K562 (cell line): ENCODE results near the gene MYO18B. TPM values are rescaled to one million over a fixed set of nuclear protein-coding genes. Genes with fewer than 3 reads are reported as not detected.

Experiments
- ATAC-seq: fragments of 200-7000 bp; cut with Tn5 transposase; 3 replicates; pipeline ENCODE4 v1.9.1; 2020; ENCODE audit warnings: moderate library complexity
- BruUV-seq: library from RNA; stranded (reverse); fragments of 400-500 nt; replicated peaks from 2 replicates; lab custom pipeline; 2021; lab: Mats Ljungman, UMichigan
- CTCF ChIA-PET: fragments of 300-600 bp; formaldehyde crosslinking; extraction: SDS; loops from one replicate; lab custom pipeline; 2021; ENCODE audit warnings: low intra/inter-chr PET ratio; lab: Yijun Ruan, JAX
- POLR2A ChIA-PET: fragments of 300-600, 350-650 bp; sonication (Branson Sonifier 250); formaldehyde crosslinking; extraction: SDS; loops from one replicate; lab custom pipeline; 2021; ENCODE audit warnings: antibody characterized with exemption, inconsistent platforms; lab: Yijun Ruan, JAX
- DNase-seq, 4 experiments: peaks; one replicate each; pipeline versions ENCODE4 v3.0.0 to v3.0.0-alpha.2; 2011 to 2018; ENCODE audit warnings: low spot score in 3 of 4, mixed read lengths in 3 of 4; ENCODE audit errors: extremely low read depth in 1 of 4
- FAIRE-seq: peaks from 2 replicates; lab custom pipeline; 2011; peaks lifted over from hg19 to GRCh38; lab: Jason Lieb, UNC
- H2AFZ ChIP-seq: 2 replicates; pipeline ENCODE4 v1.6.0; 2011; ENCODE audit warnings: low read depth, low read length, control low read depth, inconsistent platforms
- H3K27ac ChIP-seq: fragments of 200-600 bp; 3 replicates; pipeline ENCODE4 v1.8.0; 2011; ENCODE audit warnings: low read depth, mild to moderate bottlenecking, control low read depth, inconsistent platforms, low read length, moderate library complexity, mixed read lengths; ENCODE audit errors: extremely low read depth
- H3K27me3 ChIP-seq, 2 experiments: fragments of 300-600 bp in 1 of 2; 2 replicates in 1 of 2; 3 replicates in 1 of 2; pipeline versions ENCODE4 v1.6.0 to v1.8.0; 2011; ENCODE audit warnings: inconsistent platforms in 2 of 2, low read length in 2 of 2, mild to moderate bottlenecking in 1 of 2, mixed read lengths in 1 of 2, moderate library complexity in 1 of 2; ENCODE audit not compliant: control insufficient read depth in 2 of 2, insufficient read depth in 2 of 2
- H3K36me3 ChIP-seq: fragments of 300-600 bp; 3 replicates; pipeline ENCODE4 v1.8.0; 2011; ENCODE audit warnings: mild to moderate bottlenecking, low read length, inconsistent platforms; ENCODE audit not compliant: control insufficient read depth, insufficient read depth
- H3K4me1 ChIP-seq, 2 experiments: fragments of 200-600 bp in 1 of 2; replicated peaks in 1 of 2; 2 replicates in 1 of 2; 3 replicates in 1 of 2; pipeline versions ENCODE4 v1.5.1 to v1.8.0; 2011; ENCODE audit warnings: inconsistent platforms in 2 of 2, low read length in 2 of 2, mild to moderate bottlenecking in 1 of 2, mixed read lengths in 1 of 2, moderate library complexity in 1 of 2; ENCODE audit not compliant: control insufficient read depth in 2 of 2, insufficient read depth in 2 of 2
- H3K4me2 ChIP-seq: 2 replicates; pipeline ENCODE4 v1.6.1; 2011; ENCODE audit warnings: low read length, control low read depth, inconsistent platforms, mixed read lengths; ENCODE audit not compliant: insufficient read depth
- H3K4me3 ChIP-seq: fragments of 200-600 bp; sonication (generic), shearing (Covaris generic); 2 replicates; pipeline ENCODE4 v1.5.1; 2016; ENCODE audit warnings: control low read depth, inconsistent platforms
- H3K79me2 ChIP-seq: fragments of 200-600 bp; 3 replicates; pipeline ENCODE4 v1.8.0; 2011; ENCODE audit warnings: low read length, inconsistent platforms; ENCODE audit not compliant: control insufficient read depth, insufficient read depth
- H3K9ac ChIP-seq, 2 experiments: 2 replicates each; pipeline versions ENCODE4 v1.6.0 to v1.6.1; 2011; ENCODE audit warnings: low read depth in 2 of 2, low read length in 2 of 2, control low read depth in 1 of 2, inconsistent platforms in 1 of 2, mild to moderate bottlenecking in 1 of 2, mixed read lengths in 1 of 2; ENCODE audit not compliant: insufficient read depth in 1 of 2
- H3K9me1 ChIP-seq: one replicate; pipeline ENCODE4 v1.6.0; 2011; ENCODE audit warnings: inconsistent platforms, mild to moderate bottlenecking, low read length, moderate library complexity; ENCODE audit not compliant: control insufficient read depth, insufficient read depth
- H3K9me3 ChIP-seq: replicated peaks from 2 replicates; pipeline ENCODE4 v1.5.1; 2011; ENCODE audit warnings: low read depth, low read length, inconsistent platforms; ENCODE audit not compliant: control insufficient read depth, insufficient read depth
- H4K20me1 ChIP-seq: replicated peaks from 2 replicates; pipeline ENCODE4 v1.6.1; 2011; ENCODE audit warnings: low read length, inconsistent platforms, mixed read lengths; ENCODE audit not compliant: control insufficient read depth, insufficient read depth
- ARID4B ChIP-seq: sonication (generic); formaldehyde crosslinking; IDR thresholded peaks from 2 replicates; pipeline ENCODE4 v1.8.0; 2022; ENCODE audit warnings: mild to moderate bottlenecking, missing genetic modification reagents
- CC2D1A ChIP-seq: fragments of 450-650 bp; IDR thresholded peaks from 2 replicates; pipeline ENCODE4 v1.6.1; 2017; ENCODE audit warnings: mild to moderate bottlenecking
- COPS2 ChIP-seq: fragments of 450-650 bp; conservative IDR thresholded peaks from 2 replicates; pipeline ENCODE4 v1.6.1; 2016; ENCODE audit warnings: mild to moderate bottlenecking, moderate library complexity
- ELK1 ChIP-seq: sonication (generic); formaldehyde crosslinking; IDR thresholded peaks from 2 replicates; pipeline ENCODE4 v1.8.1; 2022; ENCODE audit warnings: missing genetic modification reagents
- ETV6 ChIP-seq, 3 experiments: fragments of 150-350 bp in 1 of 3; sonication (generic) in 1 of 3; formaldehyde crosslinking in 1 of 3; IDR thresholded peaks; 2 replicates each; pipeline versions ENCODE4 v1.6.1 to v1.8.0; 2014 to 2022; ENCODE audit warnings: borderline replicate concordance in 2 of 3, low read depth in 2 of 3, antibody characterized with exemption in 1 of 3, low read length in 1 of 3, mild to moderate bottlenecking in 1 of 3, missing genetic modification reagents in 1 of 3
- FOXO4 ChIP-seq: fragments of 450-650 bp; formaldehyde crosslinking; IDR thresholded peaks from 2 replicates; pipeline ENCODE4 v1.4.0; 2020; ENCODE audit warnings: mild to moderate bottlenecking, moderate library complexity
- HDAC8 ChIP-seq: fragments of 450-650 bp; IDR thresholded peaks from 2 replicates; pipeline ENCODE4 v1.6.1; 2016; ENCODE audit warnings: mild to moderate bottlenecking, missing genetic modification characterization, moderate library complexity, missing compliant biosample characterization
- HDGF ChIP-seq: fragments of 450-650 bp; IDR thresholded peaks from 2 replicates; pipeline ENCODE4 v1.6.1; 2016
- PKNOX1 ChIP-seq: fragments of 450-650 bp; IDR thresholded peaks from 2 replicates; pipeline ENCODE4 v1.6.1; 2016
- RHOXF2B ChIP-seq: fragments of 250-450 bp; sonication (Bioruptor Pico); conservative IDR thresholded peaks from 2 replicates; pipeline ENCODE4 v1.5.1; 2021
- TCFL5 ChIP-seq: fragments of 250-450 bp; sonication (Bioruptor Pico); conservative IDR thresholded peaks from 2 replicates; pipeline ENCODE4 v1.6.1; 2021; ENCODE audit warnings: mild to moderate bottlenecking, moderate library complexity, matching md5 sums
- ZBTB8A ChIP-seq: fragments of 450-650 bp; IDR thresholded peaks from 2 replicates; pipeline ENCODE4 v1.6.1; 2018; ENCODE audit warnings: mild to moderate bottlenecking, moderate library complexity; ENCODE audit not compliant: partially characterized antibody
- ZNF277 ChIP-seq: fragments of 250-450 bp; sonication (Bioruptor Pico); IDR thresholded peaks from 2 replicates; pipeline ENCODE4 v1.8.0; 2022; ENCODE audit warnings: inconsistent platforms, mild to moderate bottlenecking, moderate library complexity, borderline replicate concordance
- WGBS: fragments of 100-300 bp; shearing (Covaris generic); methylation state at CpG from one replicate; pipeline ENCODE4 v1.1.6; 2016; ENCODE audit warnings: low coverage, mixed read lengths; ENCODE audit not compliant: insufficient coverage; ENCODE audit errors: missing lambda C conversion rate; 5-methylcytosine and 5-hydroxymethylcytosine counted together
- in situ Hi-C: fragments of 300-500 bp; cut with MboI; formaldehyde crosslinking; loops from 4 replicates; pipeline ENCODE4 v1.15.0; 2018; ENCODE audit warnings: inconsistent platforms, mixed read lengths
- intact Hi-C: fragments of 100-400 bp; cut with micrococcal nuclease; formaldehyde crosslinking; loops from 2 replicates; pipeline ENCODE4 v1.14.2; 2022
- polyA plus RNA-seq, 8 experiments: library from polyadenylated mRNA; depleted of rRNA in 4 of 8; stranded (reverse) in 5 of 8; unstranded in 3 of 8; fragments of >200 nt; fragmentation: Nextera tagmentation in 2 of 8; fragmentation: Illumina TruSeq in 1 of 8; extraction: Ambion mirVana in 2 of 8; extraction: Trizol in 1 of 8; gene quantifications; 2 replicates each; pipeline versions ENCODE4 v1.2.1 to v1.2.3, GENCODE V29; 2011 to 2014; ENCODE audit warnings: inconsistent platforms in 1 of 8, missing spikeins in 1 of 8
- total RNA-seq, 7 experiments: library from RNA; depleted of rRNA in 6 of 7; stranded (reverse); fragments of >200 nt in 6 of 7; fragmentation: Illumina TruSeq in 2 of 7; extraction: Trizol in 2 of 7; gene quantifications; 2 replicates each; pipeline versions ENCODE4 v1.2.1 to v1.2.3, GENCODE V29; 2011 to 2021; ENCODE audit warnings: low replicate concordance in 1 of 7

The MYO18B gene
- total and polyA plus RNA-seq, 9 of the 15 experiments (the other 6 are each of a cell fraction or from before 2014, with no cell fraction given) = 0.06 to 7.0 (median 4.3) TPM

GRCh38 chr22:25698461-25698860 is 43.5 kb upstream of the MYO18B start:
- H3K9me1 ChIP-seq = no peaks in the 10 kb centered on the region
- 56% methylated on average over 7 of the region's 7 CpGs for whole genome bisulfite sequencing
- H2AFZ ChIP-seq = no peak overlapping the region
- intact Hi-C loops (no loop called here), in situ Hi-C loops (no loop called here)
- FAIRE-seq (no peak), ATAC-seq (no peak), DNase-seq (no peak)
- H3K36me3 ChIP-seq = no peaks in the 10 kb centered on the region
- ChIA-PET POLR2A (interaction anchor here (1.1 kb wide), 1 partner anchor 16 kb away, joined by 4 read pairs; no protein-coding TSS in a partner anchor), CTCF (no interaction called here)
- H3K79me2 ChIP-seq = no peaks in the 10 kb centered on the region
- no peaks in the 10 kb centered on the region for H3K27me3 ChIP-seq
- no peaks in the 10 kb centered on the region for H3K9me3 ChIP-seq
- no peaks in the 10 kb centered on the region; a peak in 1 of 5 replicates for H3K4me1 ChIP-seq
- no peak overlapping the region for H3K4me2 ChIP-seq
- H3K27ac ChIP-seq = no peak overlapping the region
- no peak overlapping the region for H3K4me3 ChIP-seq
- no peak overlapping the region for H3K9ac ChIP-seq
- no peaks in the 10 kb centered on the region for H4K20me1 ChIP-seq
- no TSS peak for BruUV-seq
- no peak for TF ChIP-seq CC2D1A
- TF ChIP-seq TCFL5 (CRISPR knock-in tag) = no peak
- no peak for TF ChIP-seq COPS2
- TF ChIP-seq ELK1 (CRISPR knock-in tag) = no peak
- no peak for TF ChIP-seq FOXO4 (CRISPR knock-in tag)
- TF ChIP-seq HDGF = no peak
- no peak for TF ChIP-seq PKNOX1
- no peak for TF ChIP-seq ZNF277 (CRISPR knock-in tag)
- TF ChIP-seq ZBTB8A = no peak
- no peak for TF ChIP-seq ARID4B (CRISPR knock-in tag)
- no peak for TF ChIP-seq ETV6 (IDR thresholded peaks at IDR 0.05; ENCODE audit: borderline replicate concordance in 1 of 2, low read depth in 2 of 2, low read length in 1 of 2)
- TF ChIP-seq ETV6 (CRISPR knock-in tag; IDR thresholded peaks at IDR 0.05; ENCODE audit: borderline replicate concordance) = no peak
- TF ChIP-seq RHOXF2B (CRISPR knock-in tag) = no peak
- TF ChIP-seq HDAC8 = no peak
